Spleen (tissue), 11 donors: ENCODE data around the gene IRF2BPL. TPM values are rescaled to one million over a fixed set of nuclear protein-coding genes. Genes with fewer than 3 reads are reported as not detected.

Experiments
- DNase-seq: peaks from one replicate; pipeline ENCODE4 v3.0.0-alpha.2; 2020
- H3K27ac ChIP-seq, 8 donors: fragments of 200-600 bp; sonication (generic) in 7 of 8; 1 replicate in 4 of 8; 2 replicates in 4 of 8; pipeline versions ENCODE4 v1.5.0 to v1.8.0; 2016 to 2021; ENCODE audit warnings: inconsistent platforms in 4 of 8, mild to moderate bottlenecking in 4 of 8, moderate library complexity in 1 of 8
- H3K27me3 ChIP-seq, 7 donors: fragments of 200-600 bp; sonication (generic) in 6 of 7; replicated peaks in 1 of 7; 1 replicate in 4 of 7; 2 replicates in 3 of 7; pipeline versions ENCODE4 v1.5.0 to v1.8.0; 2016 to 2021; ENCODE audit warnings: inconsistent platforms in 3 of 7, mild to moderate bottlenecking in 1 of 7
- H3K36me3 ChIP-seq, 6 donors: fragments of 200-600 bp; sonication (generic) in 5 of 6; 1 replicate in 4 of 6; 2 replicates in 2 of 6; pipeline versions ENCODE4 v1.5.0 to v1.8.0; 2016 to 2021; ENCODE audit warnings: inconsistent platforms in 2 of 6
- H3K4me1 ChIP-seq, 6 donors: fragments of 200-600 bp; sonication (generic) in 5 of 6; 1 replicate in 3 of 6; 2 replicates in 3 of 6; pipeline versions ENCODE4 v1.5.0 to v1.8.0; 2016 to 2021; ENCODE audit warnings: inconsistent platforms in 3 of 6
- H3K4me3 ChIP-seq, 8 donors: fragments of 200-600 bp; sonication (generic) in 7 of 8; 1 replicate in 4 of 8; 2 replicates in 4 of 8; pipeline versions ENCODE4 v1.5.0 to v1.8.0; 2016 to 2021; ENCODE audit warnings: inconsistent platforms in 4 of 8, mild to moderate bottlenecking in 4 of 8, moderate library complexity in 2 of 8
- H3K9me3 ChIP-seq, 8 donors: fragments of 200-600 bp; sonication (generic) in 7 of 8; 1 replicate in 4 of 8; 2 replicates in 4 of 8; pipeline versions ENCODE4 v1.5.0 to v1.8.0; 2016 to 2021; ENCODE audit warnings: inconsistent platforms in 4 of 8
- POLR2A ChIP-seq, 3 donors: fragments of 450-650 bp; IDR thresholded peaks; one replicate each; pipeline ENCODE4 v1.5.1; 2017; ENCODE audit warnings: antibody characterized with exemption in 3 of 3, mild to moderate bottlenecking in 1 of 3
- POLR2AphosphoS5 ChIP-seq, 3 donors: sonication (generic); formaldehyde crosslinking; IDR thresholded peaks; one replicate each; pipeline ENCODE4 v1.5.1; 2017; ENCODE audit warnings: antibody characterized with exemption in 3 of 3
- WGBS, 5 donors: extraction: QIAGEN DNeasy Blood & Tissue Kit in 3 of 5; methylation state at CpG; one replicate each; pipeline versions ENCODE4 v1.1.5 to v1.1.7; 2013 to 2018; 5-methylcytosine and 5-hydroxymethylcytosine counted together
- intact Hi-C: fragments of 100-400 bp; cut with DNase I; formaldehyde crosslinking; loops from one replicate; pipeline ENCODE4 v1.15.0; 2023; ENCODE audit warnings: low total_unique reads
- polyA plus RNA-seq, 3 donors: library from polyadenylated mRNA; stranded (reverse); fragments of 200-250 nt; gene quantifications; one replicate each; pipeline ENCODE4 v1.2.1, GENCODE V29; 2013
- total RNA-seq, 7 donors: library from RNA; depleted of rRNA in 3 of 7; stranded (reverse); fragments of >200 nt in 3 of 7; fragmentation: NEBNext Ultra II Directional in 4 of 7; extraction: Animal tissue kit (Norgen Biotek cat#: 25700) in 4 of 7; gene quantifications; one replicate each; pipeline versions ENCODE4 v1.1.0 to v1.2.1, GENCODE V29; 2016 to 2021
- TF ChIP-seq, protein P1 (sequence below), 11 experiments: fragments of 200-600 bp in 7 of 11; fragments of 450-650 bp in 4 of 11; sonication (generic) in 4 of 11; IDR thresholded peaks in 8 of 11; conservative IDR thresholded peaks in 3 of 11; 1 replicate in 7 of 11; 2 replicates in 4 of 11; pipeline versions ENCODE4 v1.4.0 to v1.8.0; 2016 to 2021; ENCODE audit warnings: antibody characterized with exemption in 11 of 11, inconsistent platforms in 4 of 11, mild to moderate bottlenecking in 1 of 11
- donor health status: healthy with polysubstance abuse.
- donor health status: DM: no; HTN: no; CAD: no; lungs with moderate emphysema.
- donor health status: DM: no; HTN: no; CAD: no.
- donor health status: Bipolar disorder and iron deficiency.
- donor health status: healthy.
- donor health status: DM: no; HTN: no; CAD: no.
- donor health status: DM: yes; HTN: yes; CAD: no.

Gene IRF2BPL
- total and polyA plus RNA-seq, 10 donors: 4.1 to 62.7 (median 46.2) TPM

DNA sequence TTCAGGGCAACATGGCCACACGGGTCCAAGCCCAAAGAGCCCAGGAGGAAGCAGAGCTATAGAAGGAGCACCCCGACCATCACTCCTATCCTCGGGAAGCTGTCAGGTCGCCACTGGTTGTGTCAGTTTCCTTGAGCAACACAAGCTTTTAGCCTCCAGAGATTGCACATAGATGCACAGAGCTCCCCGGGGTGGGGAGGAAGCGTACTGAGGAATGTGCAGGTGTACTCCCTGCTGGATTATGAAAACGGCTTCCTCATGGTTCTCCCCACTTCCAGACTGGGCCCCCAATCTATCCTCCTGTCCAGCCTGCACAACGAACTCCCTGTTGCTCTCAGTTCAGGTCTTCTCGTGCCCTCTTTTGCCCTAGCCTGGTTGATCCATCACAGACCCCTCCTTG, 30.3 kb upstream of the IRF2BPL start:
- H3K4me3 ChIP-seq: no peak overlapping the region
- H3K27me3 ChIP-seq: no peaks in the 10 kb centered on the region
- no peak for DNase-seq
- WGBS, 5 donors: 68 to 87% (median 71%) methylated on average over 8 to 9 of the region's 9 CpGs
- no peaks in the 10 kb centered on the region for H3K36me3 ChIP-seq
- no peak overlapping the region for H3K27ac ChIP-seq
- TF ChIP-seq POLR2A (IDR thresholded peaks at IDR 0.05) (no peak), POLR2AphosphoS5 (IDR thresholded peaks at IDR 0.05) (no peak)
- TF ChIP-seq, protein P1, sequence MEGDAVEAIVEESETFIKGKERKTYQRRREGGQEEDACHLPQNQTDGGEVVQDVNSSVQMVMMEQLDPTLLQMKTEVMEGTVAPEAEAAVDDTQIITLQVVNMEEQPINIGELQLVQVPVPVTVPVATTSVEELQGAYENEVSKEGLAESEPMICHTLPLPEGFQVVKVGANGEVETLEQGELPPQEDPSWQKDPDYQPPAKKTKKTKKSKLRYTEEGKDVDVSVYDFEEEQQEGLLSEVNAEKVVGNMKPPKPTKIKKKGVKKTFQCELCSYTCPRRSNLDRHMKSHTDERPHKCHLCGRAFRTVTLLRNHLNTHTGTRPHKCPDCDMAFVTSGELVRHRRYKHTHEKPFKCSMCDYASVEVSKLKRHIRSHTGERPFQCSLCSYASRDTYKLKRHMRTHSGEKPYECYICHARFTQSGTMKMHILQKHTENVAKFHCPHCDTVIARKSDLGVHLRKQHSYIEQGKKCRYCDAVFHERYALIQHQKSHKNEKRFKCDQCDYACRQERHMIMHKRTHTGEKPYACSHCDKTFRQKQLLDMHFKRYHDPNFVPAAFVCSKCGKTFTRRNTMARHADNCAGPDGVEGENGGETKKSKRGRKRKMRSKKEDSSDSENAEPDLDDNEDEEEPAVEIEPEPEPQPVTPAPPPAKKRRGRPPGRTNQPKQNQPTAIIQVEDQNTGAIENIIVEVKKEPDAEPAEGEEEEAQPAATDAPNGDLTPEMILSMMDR (IDR thresholded peaks at IDR 0.05 in 8 of 11, conservative IDR thresholded peaks at IDR 0.05 in 3 of 11): no peak
- peaks cover 0 to 7% (median 0%) of the 10 kb centered on the region in 6 donors for H3K4me1 ChIP-seq
- peaks cover 0 to 10% (median 9%) of the 10 kb centered on the region in 8 donors for H3K9me3 ChIP-seq
- intact Hi-C loops: no loop called here

- WGBS, 5 donors: 90 to 97% (median 91%) methylated on average over 9 of the region's 9 CpGs
- intact Hi-C loops: no loop called here
Observed at GRCh38 chr14:77058117-77058516, 29.6 kb upstream of the IRF2BPL start.

GRCh38 chr14:77055981-77056380, 27.5 kb upstream of the IRF2BPL start:
- Histone ChIP-seq H3K4me3 (no peak overlapping the region), H3K27ac (no peak overlapping the region), H3K9me3 (peaks cover 0 to 10% (median 9%) of the 10 kb centered on the region in 8 donors), H3K27me3 (no peaks in the 10 kb centered on the region), H3K4me1 (peaks cover 0 to 32% (median 14%) of the 10 kb centered on the region in 6 donors), H3K36me3 (no peaks in the 10 kb centered on the region)
- TF ChIP-seq POLR2A (IDR thresholded peaks at IDR 0.05) (no peak), POLR2AphosphoS5 (IDR thresholded peaks at IDR 0.05) (no peak)
- TF ChIP-seq, protein P1 (IDR thresholded peaks at IDR 0.05 in 8 of 11, conservative IDR thresholded peaks at IDR 0.05 in 3 of 11): no peak
- intact Hi-C loops: no loop called here
- DNase-seq: no peak
- 83 to 91% (median 88%) methylated on average over 3 of the region's 3 CpGs for WGBS, 5 donors

More at GRCh38 chr14:77058117-77058516, 29.6 kb upstream of the IRF2BPL start:
- Histone ChIP-seq H3K36me3 (no peaks in the 10 kb centered on the region), H3K4me1 (peaks cover 0 to 11% (median 4%) of the 10 kb centered on the region in 6 donors), H3K9me3 (peaks cover 0 to 10% (median 9%) of the 10 kb centered on the region in 8 donors), H3K27ac (no peak overlapping the region), H3K27me3 (no peaks in the 10 kb centered on the region), H3K4me3 (no peak overlapping the region)
- no peak for DNase-seq
- no peak for TF ChIP-seq POLR2A (IDR thresholded peaks at IDR 0.05)
- TF ChIP-seq, protein P1 (IDR thresholded peaks at IDR 0.05 in 8 of 11, conservative IDR thresholded peaks at IDR 0.05 in 3 of 11): no peak
- no peak for TF ChIP-seq POLR2AphosphoS5 (IDR thresholded peaks at IDR 0.05)

DNA sequence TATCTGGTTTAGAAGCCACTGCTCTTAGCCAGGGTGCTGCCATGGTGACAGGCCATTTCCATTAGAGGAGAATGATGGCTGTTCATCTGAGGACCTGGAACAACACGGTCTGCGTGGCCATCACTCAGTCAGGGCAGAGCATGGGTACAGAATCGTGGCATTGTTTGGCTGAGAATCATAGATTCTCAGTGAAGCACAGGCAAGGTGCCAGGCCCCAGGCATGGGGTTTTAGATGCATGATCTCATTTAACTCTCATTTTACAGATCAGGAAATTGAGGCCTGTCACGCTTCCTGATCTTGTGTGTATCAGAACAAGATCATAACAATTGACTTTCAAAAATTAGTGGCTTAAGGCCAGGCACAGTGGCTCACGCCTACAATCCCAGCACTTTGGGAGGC, 26.8 kb upstream of the IRF2BPL start:
- Histone ChIP-seq H3K9me3 (peaks cover 0 to 10% (median 9%) of the 10 kb centered on the region in 8 donors), H3K4me3 (no peak overlapping the region), H3K27me3 (no peaks in the 10 kb centered on the region), H3K27ac (no peak overlapping the region), H3K36me3 (no peaks in the 10 kb centered on the region), H3K4me1 (peaks cover 0 to 39% (median 20%) of the 10 kb centered on the region in 6 donors)
- intact Hi-C loops: no loop called here
- WGBS, 5 donors: 82 to 89% (median 85%) methylated on average over 5 of the region's 5 CpGs
- DNase-seq: no peak
- TF ChIP-seq POLR2AphosphoS5 (IDR thresholded peaks at IDR 0.05) (no peak), POLR2A (IDR thresholded peaks at IDR 0.05) (no peak)
